Naive thymus-derived CD4-positive, alpha-beta T cell (primary cell): ENCODE measurements around the gene PTPRE. TPM values are rescaled to one million over a fixed set of nuclear protein-coding genes. Genes with fewer than 3 reads are reported as not detected.

ENCODE experiments used
- ATAC-seq: fragments of 150-1000 bp; cut with Tn5 transposase; 2 replicates; pipeline ENCODE4 v1.10.0; 2021; ENCODE audit warnings: mild to moderate bottlenecking, moderate library complexity
- CTCF ChIA-PET: fragments of 350-600 bp; sonication (Branson Sonifier 250); formaldehyde crosslinking; loops from one replicate; lab custom pipeline; 2021; ENCODE audit warnings: antibody characterized with exemption; lab: Charles Lee
- POLR2A ChIA-PET: fragments of 350-600 bp; sonication (Branson Sonifier 250); formaldehyde crosslinking; loops from one replicate; lab custom pipeline; 2021; ENCODE audit warnings: antibody characterized with exemption, inconsistent platforms; lab: Charles Lee
- DNase-seq, 9 donors: peaks; one replicate each; pipeline versions ENCODE4 v3.0.0 to v3.0.0-alpha.2; 2020 to 2022; ENCODE audit warnings: mixed read lengths in 1 of 9
- H3K27ac ChIP-seq: one replicate; pipeline ENCODE4 v1.7.0; 2013; ENCODE audit warnings: mild to moderate bottlenecking, low read depth, low read length, moderate library complexity
- H3K27me3 ChIP-seq, 2 donors: one replicate each; pipeline ENCODE4 v1.7.0; 2013; ENCODE audit warnings: low read length in 2 of 2, mild to moderate bottlenecking in 2 of 2, moderate library complexity in 2 of 2; ENCODE audit not compliant: control insufficient read depth in 2 of 2, insufficient read depth in 2 of 2
- H3K36me3 ChIP-seq, 3 experiments: 1 replicate in 2 of 3; 2 replicates in 1 of 3; pipeline ENCODE4 v1.7.0; 2013; ENCODE audit warnings: low read length in 3 of 3, mild to moderate bottlenecking in 3 of 3, moderate library complexity in 1 of 3; ENCODE audit not compliant: insufficient read depth in 3 of 3, control insufficient read depth in 2 of 3
- H3K4me1 ChIP-seq, 2 donors: one replicate each; pipeline ENCODE4 v1.7.0; 2013; ENCODE audit warnings: low read length in 2 of 2, mild to moderate bottlenecking in 2 of 2, moderate library complexity in 1 of 2; ENCODE audit not compliant: control insufficient read depth in 2 of 2, insufficient read depth in 2 of 2
- H3K4me3 ChIP-seq: 2 replicates; pipeline ENCODE4 v1.7.0; 2013; ENCODE audit warnings: mild to moderate bottlenecking, low read length
- H3K9me3 ChIP-seq, 3 experiments: 1 replicate in 2 of 3; 2 replicates in 1 of 3; pipeline ENCODE4 v1.7.0; 2013; ENCODE audit warnings: low read length in 3 of 3; ENCODE audit not compliant: control insufficient read depth in 2 of 3
- H3K27ac Mint-ChIP-seq, 9 donors: one replicate each; pipeline ENCODE4 v1.8.0; 2020 to 2022; ENCODE audit warnings: mixed read lengths in 9 of 9, mild to moderate bottlenecking in 8 of 9, moderate library complexity in 5 of 9, inconsistent platforms in 2 of 9
- H3K27me3 Mint-ChIP-seq, 5 donors: one replicate each; pipeline ENCODE4 v1.8.0; 2021 to 2022; ENCODE audit warnings: mixed read lengths in 5 of 5, mild to moderate bottlenecking in 1 of 5
- H3K36me3 Mint-ChIP-seq, 5 donors: one replicate each; pipeline ENCODE4 v1.8.0; 2020 to 2022; ENCODE audit warnings: mixed read lengths in 5 of 5, mild to moderate bottlenecking in 3 of 5, inconsistent platforms in 1 of 5
- H3K4me1 Mint-ChIP-seq, 7 donors: one replicate each; pipeline ENCODE4 v1.8.0; 2020 to 2022; ENCODE audit warnings: mixed read lengths in 7 of 7, mild to moderate bottlenecking in 3 of 7, inconsistent platforms in 1 of 7
- H3K4me3 Mint-ChIP-seq, 10 donors: one replicate each; pipeline ENCODE4 v1.8.0; 2020 to 2022; ENCODE audit warnings: mild to moderate bottlenecking in 10 of 10, mixed read lengths in 10 of 10, moderate library complexity in 6 of 10, inconsistent platforms in 2 of 10
- H3K9me3 Mint-ChIP-seq, 11 donors: one replicate each; pipeline ENCODE4 v1.8.0; 2020 to 2022; ENCODE audit warnings: mixed read lengths in 11 of 11, mild to moderate bottlenecking in 4 of 11, inconsistent platforms in 1 of 11, moderate library complexity in 1 of 11
- intact Hi-C, 2 donors: fragments of 100-400 bp; cut with micrococcal nuclease; formaldehyde crosslinking; loops; one replicate each; pipeline ENCODE4 v1.15.1; 2023
- polyA plus RNA-seq, 2 donors: library from polyadenylated mRNA; unstranded; fragments of 300-500 nt; fragmentation: Illumina TruSeq; gene quantifications; one replicate each; pipeline ENCODE4 v1.2.3, GENCODE V29; 2021
- total RNA-seq, 6 experiments: library from RNA in 5 of 6; stranded (reverse) in 5 of 6; gene quantifications; 1 replicate in 5 of 6; 2 replicates in 1 of 6; pipeline ENCODE4 v1.2.3 and lab custom pipeline; 2021 to 2026

PTPRE gene
- total and polyA plus RNA-seq, 7 experiments from 2014 or later: 6.6 to 237 (median 27.9) TPM

- intact Hi-C loops: no loop called here
- Histone ChIP-seq H3K27ac (no peak overlapping the region), H3K27me3 (no peaks in the 10 kb centered on the region), H3K9me3 (no peaks in the 10 kb centered on the region), H3K4me1 (no peaks in the 10 kb centered on the region), H3K4me3 (no peak overlapping the region), H3K36me3 (no peaks in the 10 kb centered on the region)
- Mint-ChIP-seq H3K36me3 (peaks cover 0 to 6% (median 0%) of the 10 kb centered on the region in 5 donors), H3K4me3 (no peak overlapping the region), H3K9me3 (peaks cover 0 to 28% (median 11%) of the 10 kb centered on the region in 11 donors), H3K4me1 (peaks cover 0 to 2% (median 0%) of the 10 kb centered on the region in 7 donors), H3K27me3 (peaks cover 17 to 64% (median 32%) of the 10 kb centered on the region in 5 donors), H3K27ac (no peak overlapping the region)
- no peak for DNase-seq
- ATAC-seq: no peak
- POLR2A ChIA-PET: no interaction called here
- CTCF ChIA-PET: no interaction called here
Observed at GRCh38 chr10:127869329-127869728, 37.6 kb upstream of the PTPRE start.

GRCh38 chr10:127871631-127872010 is 35.3 kb upstream of the PTPRE start:
- Mint-ChIP-seq H3K4me3 (no peak overlapping the region), H3K4me1 (peaks cover 0 to 2% (median 0%) of the 10 kb centered on the region in 7 donors), H3K36me3 (peaks cover 0 to 6% (median 0%) of the 10 kb centered on the region in 5 donors), H3K27ac (no peak overlapping the region), H3K9me3 (peaks cover 0 to 28% (median 11%) of the 10 kb centered on the region in 11 donors), H3K27me3 (peaks cover 17 to 57% (median 30%) of the 10 kb centered on the region in 5 donors)
- no peak for DNase-seq
- POLR2A ChIA-PET: no interaction called here
- no peaks in the 10 kb centered on the region for H3K4me1 ChIP-seq
- intact Hi-C loops: no loop called here
- no peak overlapping the region for H3K27ac ChIP-seq
- H3K36me3 ChIP-seq: no peaks in the 10 kb centered on the region
- no peak overlapping the region for H3K4me3 ChIP-seq
- H3K9me3 ChIP-seq: no peaks in the 10 kb centered on the region
- H3K27me3 ChIP-seq: no peaks in the 10 kb centered on the region
- ATAC-seq: no peak
- CTCF ChIA-PET: no interaction called here

- ATAC-seq (no peak), DNase-seq (no peak)
- intact Hi-C loops: no loop called here
- peaks cover 0 to 5% (median 0%) of the 10 kb centered on the region in 7 donors for H3K4me1 Mint-ChIP-seq
- peaks cover 17 to 52% (median 30%) of the 10 kb centered on the region in 5 donors for H3K27me3 Mint-ChIP-seq
- H3K4me3 Mint-ChIP-seq: no peak overlapping the region
- peaks cover 0 to 28% (median 11%) of the 10 kb centered on the region in 11 donors for H3K9me3 Mint-ChIP-seq
- POLR2A ChIA-PET: no interaction called here
- Histone ChIP-seq H3K36me3 (no peaks in the 10 kb centered on the region), H3K4me1 (no peaks in the 10 kb centered on the region), H3K27me3 (no peaks in the 10 kb centered on the region), H3K4me3 (no peak overlapping the region), H3K27ac (no peak overlapping the region), H3K9me3 (no peaks in the 10 kb centered on the region)
- CTCF ChIA-PET: no interaction called here
- no peak overlapping the region for H3K27ac Mint-ChIP-seq
- peaks cover 0 to 6% (median 0%) of the 10 kb centered on the region in 5 donors for H3K36me3 Mint-ChIP-seq
Observed at GRCh38 chr10:127872011-127872761, 34.7 kb upstream of the PTPRE start.

GRCh38 chr10:127872871-127873600 is 33.9 kb upstream of the PTPRE start:
- peaks cover 0 to 6% (median 0%) of the 10 kb centered on the region in 5 donors for H3K36me3 Mint-ChIP-seq
- Histone ChIP-seq H3K4me1 (no peaks in the 10 kb centered on the region), H3K4me3 (no peak overlapping the region), H3K27me3 (no peaks in the 10 kb centered on the region), H3K27ac (no peak overlapping the region), H3K9me3 (no peaks in the 10 kb centered on the region), H3K36me3 (no peaks in the 10 kb centered on the region)
- H3K4me3 Mint-ChIP-seq: no peak overlapping the region
- peaks cover 17 to 44% (median 26%) of the 10 kb centered on the region in 5 donors for H3K27me3 Mint-ChIP-seq
- H3K27ac Mint-ChIP-seq: no peak overlapping the region
- ATAC-seq (no peak), DNase-seq (no peak)
- peaks cover 0 to 28% (median 11%) of the 10 kb centered on the region in 11 donors for H3K9me3 Mint-ChIP-seq
- ChIA-PET POLR2A (no interaction called here), CTCF (no interaction called here)
- intact Hi-C loops: no loop called here
- peaks cover 0 to 11% (median 0%) of the 10 kb centered on the region in 7 donors for H3K4me1 Mint-ChIP-seq

DNA sequence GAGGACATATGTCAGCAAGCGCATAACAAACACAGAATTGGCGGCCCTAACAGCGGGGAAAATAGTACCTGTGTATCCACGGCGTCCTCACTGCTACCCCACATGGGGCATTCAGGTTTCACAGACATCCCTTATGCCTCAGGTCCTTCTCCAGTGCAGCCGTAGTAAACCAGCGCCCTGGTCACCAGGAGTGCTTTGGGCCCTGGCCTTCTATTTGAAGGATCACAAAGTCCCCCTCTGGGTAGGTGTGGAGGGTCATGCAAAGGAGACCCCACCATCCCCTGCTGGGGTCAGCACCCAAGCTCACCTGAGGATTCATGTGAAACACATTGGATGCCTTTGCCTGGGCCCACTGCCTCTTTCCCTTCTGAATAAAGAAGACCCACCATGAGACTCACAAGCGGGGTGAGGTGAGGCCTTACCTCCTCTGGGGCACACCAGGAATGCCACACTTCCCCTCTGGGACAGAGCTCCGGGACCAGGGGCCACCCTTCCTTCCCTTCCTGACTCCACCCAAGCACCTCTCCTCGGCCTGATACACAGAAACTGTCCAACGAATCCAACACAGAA is 32.9 kb upstream of the PTPRE start:
- peaks cover 0 to 6% (median 0%) of the 10 kb centered on the region in 5 donors for H3K36me3 Mint-ChIP-seq
- peaks cover 17 to 35% (median 20%) of the 10 kb centered on the region in 5 donors for H3K27me3 Mint-ChIP-seq
- CTCF ChIA-PET: no interaction called here
- H3K4me1 ChIP-seq: no peaks in the 10 kb centered on the region
- H3K9me3 ChIP-seq: no peaks in the 10 kb centered on the region
- DNase-seq (no peak), ATAC-seq (no peak)
- intact Hi-C loops: no loop called here
- no peak overlapping the region for H3K27ac Mint-ChIP-seq
- H3K9me3 Mint-ChIP-seq: peaks cover 0 to 18% (median 8%) of the 10 kb centered on the region in 11 donors
- no peaks in the 10 kb centered on the region for H3K27me3 ChIP-seq
- H3K36me3 ChIP-seq: no peaks in the 10 kb centered on the region
- H3K4me3 ChIP-seq: no peak overlapping the region
- POLR2A ChIA-PET: no interaction called here
- H3K27ac ChIP-seq: no peak overlapping the region
- no peak overlapping the region for H3K4me3 Mint-ChIP-seq
- H3K4me1 Mint-ChIP-seq: peaks cover 0 to 18% (median 0%) of the 10 kb centered on the region in 7 donors

- Histone ChIP-seq H3K36me3 (no peaks in the 10 kb centered on the region), H3K27ac (no peak overlapping the region), H3K27me3 (no peaks in the 10 kb centered on the region), H3K4me1 (no peaks in the 10 kb centered on the region), H3K9me3 (no peaks in the 10 kb centered on the region), H3K4me3 (no peak overlapping the region)
- intact Hi-C loops: no loop called here
- ATAC-seq (no peak), DNase-seq (no peak)
- Mint-ChIP-seq H3K27me3 (peaks cover 11 to 28% (median 14%) of the 10 kb centered on the region in 5 donors), H3K4me3 (no peak overlapping the region), H3K36me3 (peaks cover 0 to under 1% (median 0%) of the 10 kb centered on the region in 5 donors), H3K27ac (no peak overlapping the region), H3K9me3 (peaks cover 0 to 11% (median 2%) of the 10 kb centered on the region in 11 donors), H3K4me1 (peaks cover 0 to 23% (median 0%) of the 10 kb centered on the region in 7 donors)
- ChIA-PET POLR2A (no interaction called here), CTCF (no interaction called here)
Observed at GRCh38 chr10:127874671-127875448, 32.0 kb upstream of the PTPRE start.
